HEK293T (cell line): ENCODE data around the gene ABHD11.

Source experiments
- BHLHE40 ChIP-seq: fragments of 450-650 bp; IDR thresholded peaks from 2 replicates; pipeline ENCODE4 v1.6.1; 2016; ENCODE audit warnings: mild to moderate bottlenecking, moderate library complexity, borderline replicate concordance
- FOXA1 ChIP-seq: fragments of 450-650 bp; IDR thresholded peaks from 2 replicates; pipeline ENCODE4 v1.6.1; 2016; ENCODE audit warnings: mild to moderate bottlenecking
- FOXM1 ChIP-seq: fragments of 450-650 bp; IDR thresholded peaks from 2 replicates; pipeline ENCODE4 v1.6.1; 2017; ENCODE audit warnings: mild to moderate bottlenecking, borderline replicate concordance
- NFRKB ChIP-seq: fragments of 450-650 bp; IDR thresholded peaks from 2 replicates; pipeline ENCODE4 v1.6.1; 2016; ENCODE audit warnings: mild to moderate bottlenecking, moderate library complexity
- SP1 ChIP-seq: fragments of 450-650 bp; IDR thresholded peaks from 2 replicates; pipeline ENCODE4 v1.6.1; 2017

- TF ChIP-seq SP1 (no peak), FOXM1 (no peak), BHLHE40 (no peak), NFRKB (no peak), FOXA1 (no peak)
These were observed 48.0 kb downstream of the ABHD11 start for GRCh38 chr7:73690646-73691045.
